Peyer's patch (tissue), 4 donors: ENCODE data around the gene IL12RB1.

Experiments used
- POLR2A ChIP-seq, 2 donors: fragments of 450-650 bp; IDR thresholded peaks; one replicate each; pipeline ENCODE4 v1.5.1; 2017; ENCODE audit warnings: antibody characterized with exemption in 2 of 2, mild to moderate bottlenecking in 2 of 2, moderate library complexity in 2 of 2
- TF ChIP-seq, protein P1 (sequence below), 6 experiments: fragments of 450-650 bp in 4 of 6; fragments of 200-600 bp in 2 of 6; sonication (generic) in 1 of 6; IDR thresholded peaks; one replicate each; pipeline ENCODE4 v1.5.1; 2017 to 2019; ENCODE audit warnings: antibody characterized with exemption in 6 of 6, mild to moderate bottlenecking in 3 of 6, moderate library complexity in 1 of 6

DNA sequence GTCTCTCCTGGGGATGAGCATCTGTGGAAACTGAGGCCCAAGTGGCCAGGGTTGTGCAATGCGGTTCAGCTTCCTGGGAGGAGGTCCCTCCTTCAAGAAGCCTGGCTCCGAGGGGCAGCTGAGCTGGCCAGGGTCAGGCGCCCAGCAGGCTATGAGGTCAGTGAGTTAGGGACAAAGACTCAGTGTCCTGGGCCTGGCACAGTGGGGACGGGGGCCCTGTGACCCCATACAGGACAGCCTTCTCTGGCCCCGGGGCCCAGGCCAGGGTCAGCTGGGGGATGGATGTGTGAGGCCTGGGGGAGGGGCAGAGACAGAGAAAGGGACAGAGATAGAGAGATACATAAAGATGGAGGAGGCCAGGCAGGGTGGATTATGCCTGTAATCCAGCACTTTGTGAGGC, 3.0 kb upstream of the IL12RB1 start:
- TF ChIP-seq, protein P1, sequence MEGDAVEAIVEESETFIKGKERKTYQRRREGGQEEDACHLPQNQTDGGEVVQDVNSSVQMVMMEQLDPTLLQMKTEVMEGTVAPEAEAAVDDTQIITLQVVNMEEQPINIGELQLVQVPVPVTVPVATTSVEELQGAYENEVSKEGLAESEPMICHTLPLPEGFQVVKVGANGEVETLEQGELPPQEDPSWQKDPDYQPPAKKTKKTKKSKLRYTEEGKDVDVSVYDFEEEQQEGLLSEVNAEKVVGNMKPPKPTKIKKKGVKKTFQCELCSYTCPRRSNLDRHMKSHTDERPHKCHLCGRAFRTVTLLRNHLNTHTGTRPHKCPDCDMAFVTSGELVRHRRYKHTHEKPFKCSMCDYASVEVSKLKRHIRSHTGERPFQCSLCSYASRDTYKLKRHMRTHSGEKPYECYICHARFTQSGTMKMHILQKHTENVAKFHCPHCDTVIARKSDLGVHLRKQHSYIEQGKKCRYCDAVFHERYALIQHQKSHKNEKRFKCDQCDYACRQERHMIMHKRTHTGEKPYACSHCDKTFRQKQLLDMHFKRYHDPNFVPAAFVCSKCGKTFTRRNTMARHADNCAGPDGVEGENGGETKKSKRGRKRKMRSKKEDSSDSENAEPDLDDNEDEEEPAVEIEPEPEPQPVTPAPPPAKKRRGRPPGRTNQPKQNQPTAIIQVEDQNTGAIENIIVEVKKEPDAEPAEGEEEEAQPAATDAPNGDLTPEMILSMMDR (IDR thresholded peaks at IDR 0.05): no peak
- TF ChIP-seq POLR2A (IDR thresholded peaks at IDR 0.05): no peak
